ENCODE data around the gene NUP153.

NUP153 gene

DNA sequence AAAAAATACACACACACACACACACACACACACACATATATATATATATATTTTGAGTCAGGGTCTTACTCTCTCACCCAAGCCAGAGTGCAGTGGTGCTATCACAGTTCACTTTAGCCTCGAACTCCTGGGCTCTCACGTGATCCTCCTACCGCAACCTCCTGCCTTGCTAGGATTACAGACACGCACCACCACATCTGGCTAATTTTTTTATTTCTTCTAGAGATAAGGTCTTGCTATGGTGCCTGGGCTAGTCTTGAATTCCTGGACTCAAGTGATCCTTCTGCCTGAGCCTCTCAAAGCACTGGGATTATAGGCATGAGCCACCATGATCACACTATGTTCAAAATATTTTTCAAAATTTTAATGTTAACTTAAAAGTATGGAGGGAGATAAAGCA lies 43.5 kb downstream of the NUP153 start:
- no peak for DNase-seq (ENCODE audit: low read depth in 4 of 4, low spot score in 1 of 4)

DNA sequence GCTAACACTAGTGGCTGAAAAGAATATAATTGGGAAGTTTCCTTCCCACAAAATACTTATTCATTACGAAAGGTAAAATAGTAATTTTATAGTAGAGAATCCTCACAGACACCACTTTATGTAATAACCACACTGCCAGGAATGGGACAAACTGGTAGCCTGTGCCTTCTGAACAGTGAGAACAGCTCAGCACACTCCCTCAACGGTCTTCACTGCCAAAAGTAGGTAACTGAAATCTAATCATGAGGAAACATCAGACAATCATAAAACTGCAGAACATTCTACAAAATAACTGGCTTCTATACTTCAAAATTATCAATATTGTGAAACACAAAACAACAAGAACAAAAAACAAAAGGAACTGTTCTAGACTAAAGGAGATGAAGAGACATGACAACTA lies 44.1 kb downstream of the NUP153 start:
- DNase-seq (ENCODE audit: low read depth in 4 of 4, low spot score in 1 of 4) = no peak

DNA sequence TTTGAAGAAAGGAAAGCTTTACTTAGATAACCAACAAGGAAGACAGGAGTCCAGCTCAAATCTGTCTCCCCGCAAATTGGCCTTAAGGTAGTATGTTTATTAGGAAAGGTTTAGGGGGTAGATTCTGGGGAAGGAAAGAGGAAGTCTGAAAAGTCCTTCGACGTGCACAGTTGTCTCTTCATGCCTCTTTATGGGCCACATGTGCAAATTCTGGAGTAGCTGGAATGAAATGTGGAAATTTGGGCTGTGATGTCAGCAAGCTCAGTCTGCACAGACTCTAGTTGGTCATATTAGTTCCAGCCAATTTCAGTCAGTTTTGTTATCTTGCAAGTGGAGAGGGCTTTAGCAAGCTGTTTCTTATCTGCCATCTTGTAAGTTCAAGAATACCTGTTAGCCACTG lies 50.1 kb downstream of the NUP153 start:
- no peak for DNase-seq (ENCODE audit: low read depth in 4 of 4, low spot score in 1 of 4)

DNA sequence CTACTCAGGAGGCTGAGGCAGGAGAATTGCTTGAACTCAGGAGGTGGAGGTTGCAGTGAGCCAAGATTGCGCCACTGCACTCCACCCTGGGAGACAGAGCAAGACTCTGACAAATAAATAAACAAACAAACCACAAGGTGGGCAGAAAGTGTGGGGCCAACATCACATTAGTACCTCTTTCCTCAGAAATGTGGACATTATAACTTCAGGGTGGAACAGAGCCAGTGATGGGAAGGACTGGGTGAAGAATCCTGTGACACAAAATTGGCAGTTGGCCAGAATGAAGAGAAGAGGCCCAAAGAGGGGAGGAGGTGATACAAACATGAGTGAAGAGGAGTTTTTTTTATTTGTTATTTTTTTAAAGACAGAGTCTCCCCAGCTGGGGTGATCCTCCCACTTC lies 50.6 kb downstream of the NUP153 start:
- DNase-seq (ENCODE audit: low read depth in 4 of 4, low spot score in 1 of 4) = no peak

DNA sequence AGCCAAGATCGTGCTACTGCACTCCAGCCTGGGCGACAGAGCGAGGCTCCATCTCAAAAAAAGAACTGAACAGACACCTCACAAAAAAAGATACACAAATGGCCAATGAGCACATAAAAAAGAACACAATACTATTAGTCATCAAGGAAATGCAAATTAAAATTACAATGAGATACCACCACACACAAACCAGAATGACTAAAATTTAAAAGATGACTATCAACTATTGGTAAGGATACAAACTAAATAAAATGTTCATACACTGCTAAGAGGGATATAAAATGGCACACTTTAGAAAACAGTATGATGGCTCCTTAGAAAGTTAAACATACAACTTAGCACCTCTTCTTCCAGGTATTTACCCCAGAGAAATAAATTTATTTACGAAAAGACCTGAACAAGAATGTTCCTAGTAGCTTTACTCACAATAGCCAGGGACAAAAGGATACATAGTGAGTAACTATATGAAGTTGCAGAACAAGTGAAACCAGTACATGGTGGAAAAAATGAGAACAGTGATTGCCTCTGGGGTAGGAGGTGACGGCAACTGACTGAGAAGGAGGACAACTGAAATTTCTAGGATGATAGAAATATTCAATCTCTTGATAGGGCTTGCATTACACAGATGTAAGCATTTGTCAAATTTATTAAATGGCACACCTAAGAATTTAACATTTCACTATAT lies 53.4 kb downstream of the NUP153 start:
- DNase-seq (ENCODE audit: low read depth in 4 of 4, low spot score in 1 of 4) = no peak

DNA sequence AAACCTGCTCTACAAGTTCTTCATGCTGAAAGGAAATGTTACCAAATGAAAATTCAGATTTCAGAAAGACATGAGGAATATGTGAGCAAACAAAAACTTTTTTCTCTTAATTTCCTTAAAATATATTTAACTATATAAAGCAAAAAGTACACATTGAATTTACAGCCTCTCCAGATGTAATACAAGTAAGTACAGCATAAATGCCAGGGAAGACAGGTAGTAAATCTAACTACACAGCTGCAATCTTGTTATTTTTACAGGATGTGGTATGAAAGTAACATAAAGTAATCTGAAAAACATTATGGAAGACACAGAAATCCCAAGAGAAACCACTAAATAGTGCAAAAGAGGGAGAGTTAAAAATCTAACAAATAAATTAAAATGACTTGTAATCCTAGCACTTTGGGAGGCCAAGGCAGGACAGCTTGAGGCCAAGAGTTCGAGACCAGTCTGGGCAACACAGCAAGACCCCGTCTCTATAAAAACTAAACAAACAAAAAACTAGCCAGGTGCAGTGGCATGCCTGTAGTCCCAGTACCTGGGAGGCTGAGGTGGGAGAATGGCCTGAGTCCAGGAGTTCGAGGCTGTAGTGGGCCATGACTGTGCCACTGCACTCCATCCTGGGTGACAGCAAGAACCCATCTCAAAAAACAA lies 55.9 kb downstream of the NUP153 start:
- DNase-seq (ENCODE audit: low read depth in 4 of 4, low spot score in 1 of 4) = no peak

DNA sequence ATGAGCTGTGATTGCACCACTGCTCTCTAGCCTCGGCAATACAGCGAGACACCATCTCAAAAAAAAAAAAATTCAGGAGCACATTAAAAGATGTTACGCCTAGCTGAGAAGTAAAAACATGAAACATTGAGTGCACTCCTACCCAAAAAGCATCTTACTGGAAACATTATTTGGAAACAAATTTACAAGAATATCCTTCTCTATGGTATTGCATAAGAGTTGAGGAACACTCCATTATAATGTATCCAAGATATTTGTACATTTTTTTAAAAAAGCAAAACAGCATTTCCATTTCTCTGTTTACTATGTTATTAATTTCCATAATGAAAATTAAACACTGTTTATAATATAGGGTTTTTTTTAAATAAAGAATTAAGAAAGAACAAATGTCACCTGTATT lies 58.0 kb downstream of the NUP153 start:
- no peak for DNase-seq (ENCODE audit: low read depth in 4 of 4, low spot score in 1 of 4)

DNA sequence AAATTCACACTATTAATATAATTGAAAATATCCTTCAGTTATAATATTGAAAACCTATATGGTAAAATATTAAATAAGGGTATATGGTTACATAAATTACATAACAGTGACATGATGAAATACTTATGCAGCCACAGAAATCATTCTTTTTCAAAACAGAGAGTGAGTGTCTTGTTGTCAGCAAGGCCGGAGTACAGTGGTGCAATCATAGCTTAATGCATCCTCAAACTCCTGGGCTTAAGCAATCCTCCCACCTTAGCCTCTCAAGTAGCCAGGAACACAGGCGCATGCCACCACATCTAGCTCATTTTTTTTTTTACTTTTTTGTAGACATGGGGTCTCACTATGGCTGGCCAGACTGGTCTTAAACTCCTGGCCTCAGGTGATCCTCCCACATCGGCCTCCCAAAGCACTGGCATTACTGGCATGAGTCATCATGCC lies 66.2 kb downstream of the NUP153 start:
- no peak for DNase-seq (ENCODE audit: low read depth in 4 of 4, low spot score in 1 of 4)

DNA sequence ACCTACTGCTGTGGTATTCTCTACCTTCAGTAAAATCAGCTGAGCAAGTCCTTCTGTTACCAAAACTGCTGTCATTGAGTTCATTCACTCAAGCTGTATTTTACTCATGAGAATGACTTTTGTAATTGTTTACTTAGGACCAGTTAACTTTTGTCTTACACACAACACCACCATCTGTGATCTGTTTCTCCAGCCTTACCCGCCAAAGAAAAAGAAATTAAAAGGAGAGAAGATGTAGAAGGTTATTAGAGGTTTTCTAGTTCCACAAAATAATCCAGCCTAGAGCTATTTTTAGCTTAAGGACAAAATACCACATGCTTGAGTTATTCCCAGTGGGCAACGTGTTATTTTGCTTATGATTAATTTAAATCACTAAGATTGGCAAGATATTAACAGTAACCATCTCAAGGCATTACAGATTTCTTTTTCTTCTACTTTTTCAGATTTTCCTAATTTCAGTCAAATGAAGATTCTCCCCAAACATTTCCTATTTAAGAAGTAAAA lies 68.5 kb downstream of the NUP153 start:
- no peak for DNase-seq (ENCODE audit: low read depth in 4 of 4, low spot score in 1 of 4)

DNA sequence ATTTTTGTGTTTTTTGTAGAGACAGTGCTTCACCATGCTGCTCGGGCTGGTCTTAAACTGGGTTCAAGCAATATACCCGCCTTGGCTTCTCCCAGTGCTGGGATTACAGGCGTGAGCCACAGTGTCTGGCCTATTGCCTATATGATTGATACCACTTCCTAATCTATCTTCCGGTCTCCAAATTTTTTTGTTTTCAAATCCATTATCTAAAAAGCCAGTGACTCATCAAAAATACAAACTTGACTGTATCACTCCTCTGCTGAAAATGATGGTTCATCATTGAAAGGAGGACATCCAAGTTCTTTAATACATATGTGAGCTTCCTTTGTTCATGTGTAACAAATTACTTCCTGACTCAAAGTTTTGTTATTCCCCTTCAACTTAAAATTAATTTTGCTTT lies 71.2 kb downstream of the NUP153 start:
- DNase-seq (ENCODE audit: low read depth in 4 of 4, low spot score in 1 of 4) = no peak

DNA sequence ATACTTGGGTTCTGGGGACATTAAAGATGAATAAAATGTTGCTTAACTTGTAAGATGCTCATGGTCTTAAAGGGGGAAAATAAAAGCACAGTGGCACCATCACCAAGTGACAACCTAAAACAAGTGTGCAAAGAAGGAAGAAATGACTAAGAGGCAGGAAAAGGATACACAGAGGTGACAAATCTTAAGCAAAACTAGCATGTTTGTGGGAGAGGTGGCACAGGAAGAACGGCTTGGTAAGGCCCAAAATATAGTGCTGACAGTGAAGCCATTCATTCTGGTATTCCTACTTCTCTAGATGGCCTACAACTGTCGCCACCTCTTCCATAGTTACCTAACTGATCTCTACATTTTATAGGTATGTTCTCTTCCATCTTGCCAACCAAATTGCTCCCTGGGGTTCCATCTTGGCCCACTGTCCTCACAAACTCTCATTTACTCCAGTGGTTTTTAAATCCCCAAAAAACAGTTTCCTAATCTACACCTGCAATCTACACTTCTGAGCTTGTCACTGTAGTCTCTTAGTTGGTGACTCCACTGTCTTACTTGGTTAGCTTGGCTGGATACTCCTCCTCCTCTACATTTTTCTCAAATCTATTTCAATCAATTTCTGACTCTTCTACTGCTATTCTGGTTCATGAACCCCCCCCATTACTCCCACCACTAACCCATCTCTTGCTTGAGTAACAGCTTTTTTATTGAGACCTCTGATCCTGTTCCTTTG lies 73.1 kb downstream of the NUP153 start:
- no peak for DNase-seq (ENCODE audit: low read depth in 4 of 4, low spot score in 1 of 4)

DNA sequence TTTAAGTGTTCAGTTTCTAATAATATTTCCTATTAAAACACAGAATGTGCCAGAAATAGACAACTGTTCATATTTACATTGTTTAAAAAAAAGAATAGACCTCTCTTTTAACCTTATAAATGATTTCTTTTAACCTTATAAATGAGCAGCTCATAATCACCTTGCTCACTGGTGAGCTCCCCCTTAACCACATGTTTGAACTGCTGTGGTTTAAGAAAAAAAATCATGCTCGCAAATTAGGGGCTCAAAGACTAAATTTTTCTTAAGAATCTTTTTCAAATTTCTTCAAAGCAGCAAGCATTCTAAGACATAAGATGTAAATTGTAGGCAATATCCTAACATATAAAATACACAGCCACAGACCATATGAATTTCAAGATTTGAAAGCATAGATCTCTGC lies 73.8 kb downstream of the NUP153 start:
- no peak for DNase-seq (ENCODE audit: low read depth in 4 of 4, low spot score in 1 of 4)

DNA sequence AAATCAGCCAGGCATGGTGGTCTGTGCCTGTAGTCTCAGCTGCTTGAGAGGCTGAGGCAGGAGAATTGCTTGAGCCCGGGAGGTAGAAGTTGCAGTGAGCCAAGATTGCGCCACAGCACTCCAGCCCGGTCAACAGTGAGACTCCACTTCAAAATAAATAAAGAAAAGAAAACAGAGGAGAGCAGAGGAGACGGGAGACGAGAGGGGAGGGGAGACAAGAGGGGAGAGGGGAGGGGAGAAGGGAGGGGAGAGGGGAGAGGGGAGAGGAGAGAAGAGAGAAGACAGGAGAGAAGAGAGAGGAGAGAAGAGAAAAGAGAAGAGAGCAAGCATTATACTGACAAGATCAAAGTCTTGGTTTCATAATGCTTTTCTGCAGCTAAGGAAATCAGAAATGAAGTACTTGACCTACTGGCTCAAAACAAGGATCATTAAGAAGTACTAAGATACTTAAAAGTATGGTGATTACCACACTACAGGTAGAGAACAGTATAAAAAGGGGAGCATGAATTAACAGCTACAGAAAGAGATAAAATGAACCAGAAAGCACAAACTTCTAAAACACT lies 76.1 kb downstream of the NUP153 start:
- DNase-seq (ENCODE audit: low read depth in 4 of 4, low spot score in 1 of 4) = no peak

DNA sequence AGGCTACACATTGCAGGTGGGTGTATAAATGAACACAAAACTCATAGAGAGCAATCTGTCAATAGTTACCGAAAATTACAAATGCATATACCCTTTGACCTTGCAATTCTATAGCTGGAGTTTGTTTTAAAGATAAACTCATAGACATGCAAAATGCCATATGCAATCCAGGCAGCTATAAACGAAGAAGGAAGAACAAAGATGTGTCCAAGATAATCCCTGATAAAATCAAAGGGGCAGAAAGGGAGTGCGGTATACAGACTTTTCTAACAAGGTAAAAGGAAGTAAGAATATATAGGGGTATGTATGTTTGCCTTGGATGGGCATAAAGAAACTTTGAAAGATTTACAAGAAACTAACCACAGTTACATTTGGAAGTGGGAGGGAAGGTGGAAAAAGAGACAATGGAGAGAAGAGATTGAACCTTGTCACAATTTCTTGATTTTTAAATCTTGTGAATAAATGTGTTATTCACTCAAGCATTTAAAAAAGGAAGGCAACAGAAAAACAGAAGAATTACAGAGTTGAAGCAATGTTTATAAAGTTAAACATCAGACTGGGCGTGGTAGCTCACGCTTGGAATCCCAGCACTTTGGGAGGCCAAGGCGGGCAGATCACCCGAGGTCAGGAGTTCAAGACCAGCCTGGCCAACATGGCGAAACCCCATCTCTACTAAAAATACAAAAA lies 76.8 kb downstream of the NUP153 start:
- DNase-seq (ENCODE audit: low read depth in 4 of 4, low spot score in 1 of 4) = no peak

DNA sequence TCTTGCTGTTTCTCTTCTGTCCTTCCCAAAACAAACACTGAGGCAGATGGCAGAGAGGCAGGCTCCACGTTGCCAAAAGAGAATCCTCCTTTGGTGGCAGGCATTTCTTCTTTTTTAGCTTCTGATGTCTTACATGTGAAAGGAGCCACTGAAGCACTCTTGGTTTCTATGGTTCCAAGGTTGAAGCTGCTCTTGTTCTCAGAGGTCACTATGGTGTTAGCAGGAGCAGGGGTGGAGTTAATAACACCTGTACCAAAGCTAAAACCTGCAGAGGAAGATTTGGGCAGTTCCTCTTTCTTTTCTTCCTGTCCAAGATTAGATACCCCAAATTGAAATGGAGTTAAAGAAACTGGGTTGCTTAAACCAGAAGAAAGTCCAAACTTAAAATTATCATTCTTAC lies 77.9 kb downstream of the NUP153 start:
- no peak for DNase-seq (ENCODE audit: low read depth in 4 of 4, low spot score in 1 of 4)

DNA sequence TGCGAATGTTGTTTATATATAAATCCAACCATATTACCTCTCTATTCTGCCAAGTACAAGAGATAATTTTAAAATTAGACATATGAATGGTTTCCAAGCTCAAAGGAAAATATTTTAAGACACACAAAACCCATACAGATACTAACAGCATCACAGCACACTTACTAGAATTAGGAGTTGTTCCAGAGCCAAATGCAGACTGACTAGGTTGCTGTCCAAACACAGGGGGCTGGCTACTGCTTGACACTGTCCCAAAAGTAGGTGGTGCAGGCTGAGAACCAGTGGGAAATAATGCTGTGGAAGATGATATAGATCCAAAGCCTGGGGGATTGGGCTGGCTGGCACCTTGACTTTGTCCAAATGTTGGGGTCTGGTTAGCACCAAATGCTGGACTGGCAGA lies 82.3 kb downstream of the NUP153 start:
- no peak for DNase-seq (ENCODE audit: low read depth in 4 of 4, low spot score in 1 of 4)

DNA sequence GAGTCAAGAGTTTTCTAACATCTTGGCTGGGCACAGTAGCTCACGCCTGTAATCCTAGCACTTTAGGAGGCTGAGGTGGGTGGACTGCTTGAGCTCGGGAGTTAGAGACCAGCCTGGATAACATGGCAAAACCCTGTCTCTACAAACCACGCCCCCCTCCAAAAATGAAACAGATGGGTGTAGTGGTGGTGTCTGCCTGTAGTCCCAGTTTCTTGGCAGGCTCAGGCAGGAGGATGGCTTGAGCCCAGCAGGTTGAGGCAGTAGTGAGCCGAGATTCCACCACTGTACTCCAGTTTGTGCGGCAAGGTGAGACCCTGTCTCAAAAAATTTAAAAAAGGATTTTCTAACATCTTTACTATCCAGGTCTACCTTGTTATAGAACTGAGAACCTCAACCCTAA lies 84.6 kb downstream of the NUP153 start:
- no peak for DNase-seq (ENCODE audit: low read depth in 4 of 4, low spot score in 1 of 4)

DNA sequence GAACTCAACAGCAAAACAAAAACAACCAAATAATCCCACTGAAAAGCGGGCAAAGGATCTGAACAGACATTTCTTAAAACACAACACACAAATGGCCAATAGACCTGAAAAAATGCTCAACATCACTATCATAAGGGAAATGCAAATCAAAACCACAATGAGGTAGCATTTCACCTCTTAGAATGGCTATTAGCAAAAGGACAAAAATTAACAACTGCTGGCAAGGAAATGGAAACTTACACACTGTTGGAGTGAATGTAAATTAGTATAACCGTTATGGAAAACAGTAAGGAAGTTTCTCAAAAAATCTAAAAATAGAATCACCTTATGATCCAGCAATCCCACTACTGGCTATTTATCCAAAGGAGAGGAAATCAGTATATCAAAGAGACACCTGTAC lies 85.7 kb downstream of the NUP153 start:
- DNase-seq (ENCODE audit: low read depth in 4 of 4, low spot score in 1 of 4) = no peak

DNA sequence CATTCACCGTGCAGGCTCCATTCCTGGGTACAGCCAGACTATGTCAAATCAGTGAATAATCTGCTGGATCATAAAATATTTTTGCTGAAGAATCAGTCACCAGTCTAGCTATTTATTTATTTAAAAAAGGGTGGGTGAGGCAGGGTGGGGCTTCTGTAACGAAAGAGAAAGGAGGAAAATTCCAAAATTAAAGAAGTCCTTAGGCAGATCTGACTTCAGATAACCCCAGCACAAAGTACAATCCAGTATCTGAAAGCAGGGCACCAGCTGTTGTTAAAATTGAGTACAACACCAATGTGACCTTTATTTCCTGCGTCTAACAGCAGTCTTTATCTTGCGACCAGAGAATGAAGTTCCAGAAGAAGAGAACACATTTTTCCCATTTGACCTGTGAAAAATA lies 90.9 kb downstream of the NUP153 start:
- DNase-seq (ENCODE audit: low read depth in 4 of 4, low spot score in 1 of 4) = no peak

DNA sequence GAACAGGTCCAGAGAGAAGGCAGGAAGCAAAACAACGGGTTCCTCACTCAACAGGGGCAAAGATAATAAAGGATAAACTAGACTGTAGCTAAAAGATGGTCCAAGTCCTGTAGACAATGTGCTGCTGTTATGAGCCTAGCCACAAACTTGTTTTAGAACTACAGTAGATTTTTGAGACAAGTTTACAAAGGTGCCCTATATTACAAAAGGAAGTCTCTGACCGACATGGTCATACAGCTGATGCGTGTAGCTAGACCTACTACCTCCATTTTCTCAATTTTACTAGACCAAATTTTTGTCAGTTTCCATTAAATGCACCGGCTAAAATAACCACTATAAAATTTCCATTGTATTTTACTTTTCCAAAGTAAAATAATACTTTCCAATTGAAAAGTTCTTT lies 94.7 kb downstream of the NUP153 start:
- DNase-seq (ENCODE audit: low read depth in 4 of 4, low spot score in 1 of 4) = no peak

DNA sequence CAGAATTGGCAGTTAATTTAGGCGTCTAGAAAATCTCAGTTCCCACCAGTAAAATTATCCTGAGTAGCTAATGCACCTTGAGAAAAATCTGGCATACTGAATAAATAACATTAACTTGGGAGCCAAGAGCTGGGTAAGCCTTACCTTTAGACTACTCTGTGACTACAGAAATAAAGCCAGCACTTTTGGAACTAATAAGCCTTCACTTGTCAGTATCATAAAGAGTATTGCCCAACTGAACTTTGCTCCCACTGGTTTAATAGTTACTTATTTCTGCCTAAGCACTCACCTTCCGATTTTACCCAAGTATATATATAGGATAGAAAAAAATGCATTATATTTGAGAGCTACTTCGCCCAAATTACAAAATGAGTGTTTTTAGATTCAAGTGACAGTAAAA lies 95.9 kb downstream of the NUP153 start:
- DNase-seq (ENCODE audit: low read depth in 4 of 4, low spot score in 1 of 4) = no peak

All from stimulated activated CD4-positive, alpha-beta T cell treated with anti-CD3 and anti-CD28 coated beads, Interleukin-1b, Interleukin-23, amount 100 ng/mL, for 24 hours (primary cell).